ENCODE results near the gene OR56A4.
A peak's percentile ranks its signal among the peaks of the same experiment; 100 is the strongest.

OR56A4 gene, protein sequence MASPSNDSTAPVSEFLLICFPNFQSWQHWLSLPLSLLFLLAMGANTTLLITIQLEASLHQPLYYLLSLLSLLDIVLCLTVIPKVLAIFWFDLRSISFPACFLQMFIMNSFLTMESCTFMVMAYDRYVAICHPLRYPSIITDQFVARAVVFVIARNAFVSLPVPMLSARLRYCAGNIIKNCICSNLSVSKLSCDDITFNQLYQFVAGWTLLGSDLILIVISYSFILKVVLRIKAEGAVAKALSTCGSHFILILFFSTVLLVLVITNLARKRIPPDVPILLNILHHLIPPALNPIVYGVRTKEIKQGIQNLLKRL

DNA sequence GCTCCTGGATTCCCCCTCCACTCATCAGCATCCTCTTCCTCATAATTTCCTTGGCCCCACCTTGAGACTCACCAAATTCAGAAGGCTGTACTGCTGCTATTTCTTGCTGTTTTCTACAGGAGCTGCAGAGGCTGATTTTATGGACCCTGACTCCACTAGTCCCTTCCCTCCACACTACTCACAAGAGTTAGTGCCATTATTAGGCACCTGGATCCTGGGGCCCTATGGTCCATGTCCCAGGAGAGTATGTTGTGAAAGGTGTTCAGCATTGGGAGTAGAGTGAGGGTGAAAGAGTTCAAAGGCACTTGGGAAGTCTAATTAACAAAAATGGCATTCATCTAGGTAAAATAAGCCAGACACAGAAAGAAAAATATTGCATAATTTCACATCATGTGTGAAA lies at the start of gene OR56A4:
TSS of gene OR56A4 (minus strand) at position 101 of the 400 bp plus-strand sequence. CDS start 3,954 bp downstream, outside the sequence.
- Mint-ChIP-seq H3K4me3 (no peak within 1 kb of the TSS), H3K27me3 (peaks cover 17% of the 10 kb centered on the region), H3K4me1 (no peaks in the 10 kb centered on the region), H3K9me3 (no peaks in the 10 kb centered on the region), H3K36me3 (no peaks in the 10 kb centered on the region), H3K27ac (peak within 1 kb of the TSS; percentile 10)

DNA sequence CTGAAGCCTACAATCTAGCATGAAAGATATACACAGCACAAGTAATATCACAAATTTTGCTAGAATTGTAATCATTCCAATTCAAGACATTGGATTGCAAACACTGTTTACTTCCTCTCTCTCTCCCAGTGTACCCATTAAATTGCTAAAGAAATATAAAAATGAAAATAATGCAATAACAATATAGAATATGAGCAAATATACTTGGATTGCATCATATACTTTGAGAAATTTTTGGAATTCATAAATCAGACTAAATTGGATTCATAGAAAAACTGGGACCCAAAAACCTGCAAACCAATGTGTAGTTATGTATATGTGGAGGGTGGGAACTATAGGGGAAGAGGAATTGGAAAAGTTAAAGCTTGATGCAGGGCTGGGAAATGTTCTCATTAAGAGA lies 48.8 kb upstream of the OR56A4 start:
- Mint-ChIP-seq H3K27ac (no peak overlapping the region), H3K27me3 (peaks cover 24% of the 10 kb centered on the region), H3K4me1 (no peaks in the 10 kb centered on the region), H3K9me3 (no peaks in the 10 kb centered on the region), H3K36me3 (no peaks in the 10 kb centered on the region), H3K4me3 (no peak overlapping the region)

DNA sequence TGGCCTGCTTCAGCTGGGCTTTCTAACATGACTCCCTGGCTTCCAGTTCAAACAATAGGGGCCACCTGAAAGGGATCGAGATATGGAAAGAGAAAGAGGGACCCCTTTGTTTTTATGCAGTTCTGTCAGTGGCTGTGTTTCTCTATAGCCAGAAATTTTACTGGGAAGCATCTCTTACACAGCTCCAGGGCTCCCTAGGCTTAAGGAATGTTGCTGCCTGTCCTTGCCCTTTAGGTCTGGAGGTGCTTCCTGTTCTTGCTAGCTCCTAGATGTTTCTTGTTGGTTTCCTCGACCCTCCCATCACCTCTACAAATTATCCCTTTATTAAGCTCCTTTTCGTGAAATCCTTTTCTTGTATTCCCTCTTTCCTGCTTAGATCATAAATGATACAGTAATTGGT lies 45.6 kb upstream of the OR56A4 start:
- Mint-ChIP-seq H3K27me3 (peaks cover 27% of the 10 kb centered on the region), H3K27ac (no peak overlapping the region)

DNA sequence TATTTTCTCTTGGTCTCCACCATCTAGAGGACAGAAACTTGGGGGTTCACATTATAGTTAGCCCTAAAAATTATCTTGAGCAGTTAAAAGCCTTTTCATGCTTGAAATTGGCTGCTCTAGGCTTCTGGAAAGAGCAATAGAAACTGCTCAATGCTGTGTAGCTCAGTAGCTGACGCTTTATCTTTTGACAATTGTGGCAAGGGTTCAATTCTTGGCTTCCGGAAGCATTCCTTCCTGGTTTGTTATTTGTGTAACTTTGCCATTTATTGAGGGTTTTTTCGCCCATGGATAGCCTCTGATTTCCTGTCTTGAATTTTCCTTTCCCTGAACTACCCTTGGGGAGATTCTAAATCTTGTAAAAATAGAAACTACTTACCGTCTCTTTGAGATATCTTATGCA lies 34.1 kb upstream of the OR56A4 start:
- H3K9me3 Mint-ChIP-seq, result no peaks in the 10 kb centered on the region
- peaks cover 5% of the 10 kb centered on the region for H3K27me3 Mint-ChIP-seq
- H3K36me3 Mint-ChIP-seq, result no peaks in the 10 kb centered on the region
- H3K27ac Mint-ChIP-seq, result no peak overlapping the region
- H3K4me1 Mint-ChIP-seq, result no peaks in the 10 kb centered on the region
- H3K4me3 Mint-ChIP-seq, result no peak overlapping the region

More for the DNA sequence above, 45.6 kb upstream of the OR56A4 start:
- H3K4me1 Mint-ChIP-seq, result no peaks in the 10 kb centered on the region
- H3K4me3 Mint-ChIP-seq, result no peak overlapping the region
- H3K9me3 Mint-ChIP-seq, result no peaks in the 10 kb centered on the region
- no peaks in the 10 kb centered on the region for H3K36me3 Mint-ChIP-seq

DNA sequence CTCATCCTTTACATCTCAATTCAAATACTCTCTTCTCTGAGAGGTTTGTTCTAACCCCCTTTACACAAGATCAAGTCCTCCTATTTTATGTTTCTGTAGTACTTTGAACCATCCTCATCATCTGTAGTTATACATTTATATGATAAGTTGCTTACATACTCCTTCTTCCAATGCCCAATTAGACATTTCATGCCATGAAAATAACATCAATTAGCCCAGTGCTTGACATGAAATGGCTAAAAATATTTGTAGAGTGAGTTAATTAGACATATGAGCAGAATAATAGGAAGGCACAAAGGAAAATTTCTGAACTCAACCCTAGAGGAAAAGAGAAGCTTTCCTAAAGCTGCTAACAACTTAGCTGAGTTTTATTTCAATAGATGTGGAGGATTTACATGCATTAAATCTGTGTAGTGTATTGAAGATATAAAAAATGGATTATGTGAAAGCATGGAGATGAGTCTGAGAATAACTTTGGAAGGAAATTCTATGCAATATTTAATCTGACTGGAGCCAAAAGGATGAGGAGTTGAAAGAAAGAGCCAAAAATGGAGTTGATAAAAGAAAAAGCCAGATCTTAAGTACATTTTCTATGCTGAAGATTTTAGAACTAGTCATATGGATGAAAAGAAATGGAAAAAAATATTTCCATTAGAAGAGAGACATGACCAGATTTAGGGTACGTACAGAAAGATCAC lies 24.1 kb upstream of the OR56A4 start, which contains the start of gene OR56A1:
TSS of gene OR56A1 (minus strand) at position 51 of the 698 bp plus-strand sequence. CDS start 3,066 bp downstream, outside the sequence.
- no peak within 1 kb of the TSS for H3K4me3 Mint-ChIP-seq
- H3K4me1 Mint-ChIP-seq, result no peaks in the 10 kb centered on the region
- H3K27me3 Mint-ChIP-seq, result peaks cover 8% of the 10 kb centered on the region
- no peaks in the 10 kb centered on the region for H3K36me3 Mint-ChIP-seq
- no peaks in the 10 kb centered on the region for H3K9me3 Mint-ChIP-seq
- no peak within 1 kb of the TSS for H3K27ac Mint-ChIP-seq

DNA sequence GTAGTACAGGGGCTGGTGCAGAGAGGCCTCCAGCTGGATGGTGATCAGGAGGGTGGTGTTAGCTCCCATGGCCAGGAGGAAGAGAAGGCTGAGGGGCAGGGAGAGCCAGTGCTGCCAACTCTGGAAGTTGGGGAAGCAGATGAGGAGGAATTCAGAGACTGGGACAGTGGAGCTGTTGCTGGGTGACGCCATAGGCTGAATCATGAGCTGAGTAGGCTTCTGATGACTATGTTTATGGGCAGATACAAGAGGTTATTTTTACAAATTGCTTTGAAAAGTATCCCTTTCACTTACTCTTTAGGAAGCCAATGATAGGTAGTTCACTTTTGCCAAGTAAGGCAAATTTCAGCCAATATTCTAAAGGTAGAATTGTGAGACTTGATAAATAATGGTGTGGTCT lies 20.8 kb upstream of the OR56A4 start:
- no peak overlapping the region for H3K4me3 Mint-ChIP-seq
- no peaks in the 10 kb centered on the region for H3K4me1 Mint-ChIP-seq
- H3K9me3 Mint-ChIP-seq, result no peaks in the 10 kb centered on the region
- no peak overlapping the region for H3K27ac Mint-ChIP-seq
- H3K27me3 Mint-ChIP-seq, result peaks cover 6% of the 10 kb centered on the region
- no peaks in the 10 kb centered on the region for H3K36me3 Mint-ChIP-seq

DNA sequence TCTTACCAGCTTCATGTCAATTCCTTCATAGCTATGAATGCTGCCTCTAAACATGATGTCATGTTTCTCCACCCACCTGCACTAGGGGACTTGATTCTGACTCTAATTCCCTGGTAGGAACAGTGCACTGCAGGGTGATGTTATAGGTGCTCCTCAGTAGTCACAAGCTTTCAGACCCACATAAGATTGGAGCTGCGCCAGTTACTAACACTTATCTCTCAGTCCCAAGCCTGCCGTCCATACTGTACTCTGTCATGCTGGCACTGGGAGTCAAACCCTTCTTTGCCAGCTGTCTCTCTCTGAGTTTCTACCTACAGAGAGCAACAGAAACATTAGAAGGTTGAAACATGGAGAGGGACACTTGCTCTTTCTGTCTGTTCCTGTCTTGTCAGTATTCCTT lies 18.3 kb upstream of the OR56A4 start:
- H3K9me3 Mint-ChIP-seq, result no peaks in the 10 kb centered on the region
- peaks cover 8% of the 10 kb centered on the region for H3K27me3 Mint-ChIP-seq
- H3K27ac Mint-ChIP-seq, result no peak overlapping the region
- no peaks in the 10 kb centered on the region for H3K4me1 Mint-ChIP-seq
- no peak overlapping the region for H3K4me3 Mint-ChIP-seq
- no peaks in the 10 kb centered on the region for H3K36me3 Mint-ChIP-seq

DNA sequence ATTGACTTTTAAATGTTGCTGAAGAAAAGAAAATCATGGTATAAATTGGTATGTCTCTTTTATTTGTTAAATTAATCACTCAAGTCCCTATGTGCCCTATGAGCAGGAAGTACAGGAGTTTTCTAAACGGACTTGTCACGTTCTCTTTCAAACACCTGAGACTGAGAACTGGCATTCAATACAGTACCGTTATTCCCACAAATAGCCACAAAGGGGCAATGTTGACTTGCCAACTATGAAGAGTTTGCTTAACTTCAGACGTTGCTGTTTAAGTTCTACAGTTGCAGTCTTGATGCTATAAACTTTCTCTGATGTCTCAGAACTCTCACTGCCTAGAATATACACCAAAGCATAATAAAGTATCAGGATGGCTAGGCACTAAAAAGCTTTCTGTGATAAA lies 16.2 kb upstream of the OR56A4 start:
- H3K36me3 Mint-ChIP-seq, result no peaks in the 10 kb centered on the region

DNA sequence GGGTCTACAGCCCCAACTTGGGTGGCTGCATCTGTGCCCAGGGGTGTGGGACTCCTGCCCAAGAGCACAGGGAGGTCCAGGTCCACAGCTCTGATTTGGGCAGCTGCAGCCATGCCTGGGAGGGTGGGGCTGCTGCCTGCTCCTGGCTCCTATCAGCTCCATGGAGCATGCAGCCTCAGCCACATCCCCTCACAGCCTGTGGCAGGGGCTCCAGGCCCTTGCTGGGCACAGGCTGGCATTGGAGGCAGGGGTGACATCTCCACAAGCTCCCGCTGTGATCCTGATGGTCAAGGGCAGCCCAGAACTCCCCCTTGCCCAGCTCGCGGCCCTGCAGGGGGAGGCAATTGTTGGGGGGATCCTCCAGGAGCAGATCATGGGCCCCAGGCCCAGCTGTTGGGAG lies 6.3 kb upstream of the OR56A4 start:
- Mint-ChIP-seq H3K27ac (no peak overlapping the region), H3K9me3 (peaks cover 9% of the 10 kb centered on the region), H3K4me1 (no peaks in the 10 kb centered on the region), H3K27me3 (peaks cover 22% of the 10 kb centered on the region), H3K36me3 (no peaks in the 10 kb centered on the region), H3K4me3 (no peak overlapping the region)

More for the DNA sequence above, 16.2 kb upstream of the OR56A4 start:
- no peak overlapping the region for H3K27ac Mint-ChIP-seq
- H3K4me3 Mint-ChIP-seq, result no peak overlapping the region
- no peaks in the 10 kb centered on the region for H3K4me1 Mint-ChIP-seq
- no peaks in the 10 kb centered on the region for H3K9me3 Mint-ChIP-seq
- peaks cover 10% of the 10 kb centered on the region for H3K27me3 Mint-ChIP-seq

DNA sequence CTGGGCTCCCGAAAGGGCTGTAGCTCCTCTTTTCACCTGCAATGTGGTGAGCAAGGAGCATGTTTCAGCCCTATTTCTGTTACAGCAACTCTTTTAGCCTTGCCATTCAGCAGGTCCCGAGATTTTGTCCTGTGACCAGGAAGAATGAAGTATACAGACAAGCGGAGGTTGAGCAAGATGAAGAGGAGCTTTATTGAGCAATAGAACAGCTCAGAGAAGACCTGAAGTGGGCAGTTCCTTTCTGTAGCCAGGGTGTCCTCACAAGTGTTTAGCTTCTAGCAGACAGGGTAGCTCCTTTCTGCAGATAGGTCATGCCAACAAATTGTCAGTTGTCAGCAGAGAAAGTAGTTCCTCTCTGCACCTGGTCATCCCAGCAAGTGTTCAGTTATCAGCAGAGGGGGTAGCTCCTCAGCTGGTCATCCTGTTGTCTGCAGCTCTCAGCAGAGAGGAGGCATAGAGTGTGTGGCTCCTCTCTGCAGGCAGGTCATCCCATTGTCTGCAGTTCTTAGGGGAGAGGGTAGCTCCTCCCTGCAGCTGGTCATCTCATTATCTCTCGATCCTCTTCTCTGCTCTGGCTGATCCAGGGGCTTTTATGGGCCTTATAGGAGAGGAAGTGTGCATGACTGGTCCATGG lies 5.4 kb upstream of the OR56A4 start:
- Mint-ChIP-seq H3K27ac (no peak overlapping the region), H3K27me3 (peaks cover 21% of the 10 kb centered on the region), H3K36me3 (no peaks in the 10 kb centered on the region), H3K9me3 (peaks cover 3% of the 10 kb centered on the region), H3K4me1 (no peaks in the 10 kb centered on the region), H3K4me3 (no peak overlapping the region)

DNA sequence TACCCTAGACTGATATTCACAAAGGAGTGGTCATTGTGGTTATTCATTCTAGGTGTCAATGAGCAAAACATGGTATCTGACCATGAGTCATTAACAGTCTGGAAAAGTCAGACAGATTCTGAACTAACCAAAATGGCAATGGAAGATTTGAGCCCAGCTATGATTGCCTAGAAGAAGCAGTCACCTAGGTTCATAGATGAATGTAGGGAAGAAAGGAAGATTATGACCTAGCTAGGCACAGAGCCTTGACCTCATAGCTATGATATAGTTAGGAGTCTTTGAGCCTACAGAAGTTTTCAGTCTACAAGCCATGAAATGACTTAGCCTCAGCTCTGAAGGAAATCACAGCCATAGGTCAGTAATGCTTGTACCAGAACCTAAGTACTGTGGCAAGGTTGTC lies 351 bp downstream of the OR56A4 start:
- Mint-ChIP-seq H3K27ac (no peak overlapping the region), H3K36me3 (no peaks in the 10 kb centered on the region), H3K4me1 (no peaks in the 10 kb centered on the region), H3K4me3 (no peak overlapping the region), H3K9me3 (no peaks in the 10 kb centered on the region), H3K27me3 (peaks cover 15% of the 10 kb centered on the region)

DNA sequence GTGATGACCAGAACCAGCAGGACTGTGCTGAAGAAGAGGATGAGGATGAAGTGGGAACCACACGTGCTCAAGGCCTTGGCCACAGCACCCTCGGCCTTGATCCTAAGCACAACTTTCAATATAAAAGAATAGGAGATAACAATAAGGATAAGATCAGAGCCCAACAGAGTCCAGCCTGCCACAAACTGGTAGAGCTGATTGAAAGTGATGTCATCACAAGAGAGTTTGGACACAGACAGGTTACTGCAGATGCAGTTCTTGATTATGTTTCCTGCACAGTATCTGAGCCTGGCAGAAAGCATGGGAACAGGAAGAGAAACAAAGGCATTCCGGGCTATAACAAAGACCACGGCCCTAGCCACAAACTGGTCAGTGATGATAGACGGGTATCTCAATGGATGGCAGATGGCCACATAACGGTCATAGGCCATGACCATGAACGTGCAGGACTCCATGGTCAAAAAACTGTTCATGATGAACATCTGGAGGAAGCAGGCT lies 4.5 kb downstream of the OR56A4 start:
- Mint-ChIP-seq H3K36me3 (no peaks in the 10 kb centered on the region), H3K27ac (no peak overlapping the region), H3K9me3 (no peaks in the 10 kb centered on the region), H3K4me3 (no peak overlapping the region), H3K27me3 (peaks cover 11% of the 10 kb centered on the region), H3K4me1 (no peaks in the 10 kb centered on the region)

DNA sequence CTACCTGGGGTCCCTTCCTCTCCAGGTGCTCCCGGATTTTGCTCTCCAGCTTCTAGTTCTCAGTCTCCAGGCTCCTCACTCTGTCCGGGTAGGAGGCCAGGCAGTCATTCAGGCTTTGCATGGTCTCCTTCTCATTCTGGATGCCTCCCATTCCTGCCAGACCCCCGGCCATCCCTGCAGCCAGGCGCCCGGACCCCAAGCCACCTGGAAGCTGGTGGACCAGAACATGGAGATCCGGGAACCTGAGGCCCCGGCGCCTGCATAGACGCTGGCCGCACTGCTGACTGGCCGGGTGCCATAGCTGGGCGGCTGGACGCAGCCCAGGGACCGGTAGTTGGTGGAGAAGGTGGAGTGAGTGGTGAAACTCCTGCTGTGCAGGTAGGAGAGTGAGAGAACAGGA lies 12.0 kb downstream of the OR56A4 start:
- no peaks in the 10 kb centered on the region for H3K9me3 Mint-ChIP-seq

DNA sequence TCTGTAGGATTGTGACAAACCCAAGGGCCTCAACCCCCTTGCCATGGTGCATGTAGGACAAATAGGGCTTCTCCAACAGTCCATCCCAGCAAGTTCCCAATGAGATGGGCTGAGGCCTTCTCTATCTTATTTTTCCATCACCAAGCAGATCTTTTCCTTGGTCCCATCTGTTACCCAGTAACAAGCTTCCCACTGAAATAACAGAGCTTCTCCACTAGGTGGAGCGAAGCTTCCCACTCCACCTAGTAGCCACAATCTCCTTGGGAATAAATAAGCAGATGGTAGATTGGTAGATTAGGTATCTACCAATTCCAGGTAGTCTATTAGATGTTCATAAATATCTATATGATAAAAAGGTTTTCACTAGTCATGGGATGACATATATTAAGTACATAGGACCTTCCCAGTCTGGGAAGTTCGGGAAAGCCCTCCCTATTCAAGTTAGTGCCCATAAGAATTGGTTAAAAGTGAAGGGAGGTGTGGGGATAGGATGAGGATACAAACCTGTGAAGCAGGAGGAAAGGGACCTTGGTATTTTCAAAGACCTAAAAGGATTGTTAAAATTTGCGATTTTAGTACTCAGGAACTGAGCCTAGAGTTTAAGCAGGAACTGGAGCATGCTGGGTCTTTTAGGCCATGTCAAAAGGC lies 14.0 kb downstream of the OR56A4 start:
- Mint-ChIP-seq H3K27me3 (peaks cover 10% of the 10 kb centered on the region), H3K27ac (no peak overlapping the region), H3K4me3 (no peak overlapping the region), H3K9me3 (no peaks in the 10 kb centered on the region), H3K4me1 (no peaks in the 10 kb centered on the region), H3K36me3 (no peaks in the 10 kb centered on the region)

More for the DNA sequence above, 12.0 kb downstream of the OR56A4 start:
- peaks cover 10% of the 10 kb centered on the region for H3K27me3 Mint-ChIP-seq
- no peaks in the 10 kb centered on the region for H3K36me3 Mint-ChIP-seq
- H3K4me1 Mint-ChIP-seq, result no peaks in the 10 kb centered on the region
- no peak overlapping the region for H3K4me3 Mint-ChIP-seq
- H3K27ac Mint-ChIP-seq, result no peak overlapping the region

DNA sequence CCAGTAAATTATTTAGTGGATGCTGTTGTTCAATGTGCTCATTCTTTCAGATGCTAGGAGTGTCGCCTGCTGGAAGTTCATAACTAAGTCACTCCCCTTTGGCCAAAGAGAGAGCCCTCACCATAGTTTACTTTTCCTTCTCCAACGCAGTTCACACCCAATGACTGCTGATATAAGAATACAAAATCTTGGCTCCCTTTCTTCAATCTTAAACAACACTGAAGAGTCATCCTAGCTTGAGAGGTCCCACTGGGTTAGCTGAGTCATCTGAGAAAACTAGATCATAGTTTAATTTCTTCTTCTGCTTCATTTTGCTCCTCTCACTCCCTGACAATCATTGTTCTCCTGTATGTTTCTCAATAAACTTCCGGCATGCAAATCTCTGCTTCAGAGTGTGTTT lies 14.6 kb downstream of the OR56A4 start:
- no peaks in the 10 kb centered on the region for H3K4me1 Mint-ChIP-seq
- peaks cover 10% of the 10 kb centered on the region for H3K27me3 Mint-ChIP-seq
- H3K9me3 Mint-ChIP-seq, result no peaks in the 10 kb centered on the region
- no peak overlapping the region for H3K27ac Mint-ChIP-seq
- no peaks in the 10 kb centered on the region for H3K36me3 Mint-ChIP-seq
- H3K4me3 Mint-ChIP-seq, result no peak overlapping the region

All from activated naive CD4-positive, alpha-beta T cell treated with anti-CD3 and anti-CD28 coated beads, Interleukin-2, amount 50 U/mL, for 24 hours (primary cell).